ENCODE measurements around the gene CCNA1. TPM values are rescaled to one million over a fixed set of nuclear protein-coding genes. Genes with fewer than 3 reads are reported as not detected.
A peak's percentile ranks its signal among the peaks of the same experiment; 100 is the strongest.

CCNA1 gene
- not detected for total RNA-seq
- long read RNA-seq, result 0 reads

- no peak for DNase-seq
- intact Hi-C loops (cut with micrococcal nuclease), result no loop called here
- peak; percentile 78 for ATAC-seq
Measured at GRCh38 chr13:36432106-36432544, at the start of gene CCNA1. Gene CCNA1, plus strand, starts transcription at chr13:36432495. Its CDS starts 562 bp downstream, at chr13:36433057.

- DNase-seq, result no peak
- intact Hi-C loops (cut with micrococcal nuclease), result no loop called here
- no peak for ATAC-seq
Measured at GRCh38 chr13:36385489-36385888, 46.8 kb upstream of the CCNA1 start.

- DNase-seq (no peak), ATAC-seq (peak; percentile 71)
- intact Hi-C loops (cut with micrococcal nuclease), result no loop called here
Measured at GRCh38 chr13:36395280-36395679, 37.0 kb upstream of the CCNA1 start.

- DNase-seq, result no peak
- intact Hi-C loops (cut with micrococcal nuclease), result no loop called here
- ATAC-seq, result no peak
Measured at GRCh38 chr13:36405151-36405550, 27.1 kb upstream of the CCNA1 start.

- DNase-seq (no peak), ATAC-seq (peak; percentile 56)
- intact Hi-C loops (cut with micrococcal nuclease), result no loop called here
Measured at GRCh38 chr13:36412736-36413135, 19.6 kb upstream of the CCNA1 start.

GRCh38 chr13:36413161-36413560 is 19.1 kb upstream of the CCNA1 start:
- intact Hi-C loops (cut with micrococcal nuclease), result no loop called here
- no peak for ATAC-seq
- no peak for DNase-seq

- DNase-seq (no peak), ATAC-seq (no peak)
- intact Hi-C loops (cut with micrococcal nuclease), result no loop called here
Measured at GRCh38 chr13:36414461-36414860, 17.8 kb upstream of the CCNA1 start.

- no peak for ATAC-seq
- intact Hi-C loops (cut with micrococcal nuclease), result no loop called here
- no peak for DNase-seq
Measured at GRCh38 chr13:36417331-36417730, 15.0 kb upstream of the CCNA1 start.

- DNase-seq, result no peak
- intact Hi-C loops (cut with micrococcal nuclease), result no loop called here
- ATAC-seq, result no peak
Measured at GRCh38 chr13:36418022-36418805, 14.1 kb upstream of the CCNA1 start.

GRCh38 chr13:36420437-36420891 is 11.8 kb upstream of the CCNA1 start:
- DNase-seq, result peak; percentile 47
- intact Hi-C loops (cut with micrococcal nuclease), result loop anchor here (10.0 kb wide), 1 partner anchor 554 kb away; no protein-coding TSS in a partner anchor
- peak; percentile 71 for ATAC-seq

- DNase-seq (no peak), ATAC-seq (no peak)
- intact Hi-C loops (cut with micrococcal nuclease), result loop anchor here (10.0 kb wide), 1 partner anchor 553 kb away; no protein-coding TSS in a partner anchor
Measured at GRCh38 chr13:36421447-36421846, 10.8 kb upstream of the CCNA1 start.

- ATAC-seq (no peak), DNase-seq (no peak)
- intact Hi-C loops (cut with micrococcal nuclease), result loop anchor here (10.0 kb wide), 1 partner anchor 547 kb away; no protein-coding TSS in a partner anchor
Measured at GRCh38 chr13:36428086-36428485, 4.2 kb upstream of the CCNA1 start.

- intact Hi-C loops (cut with micrococcal nuclease), result no loop called here
- peak; percentile 50 for ATAC-seq
- DNase-seq, result no peak
Measured at GRCh38 chr13:36430247-36431203, 1.8 kb upstream of the CCNA1 start.

GRCh38 chr13:36431204-36432105 is 840 bp upstream of the CCNA1 start:
- peak; percentile 72 for ATAC-seq
- intact Hi-C loops (cut with micrococcal nuclease), result no loop called here
- peak; percentile 38 for DNase-seq

GRCh38 chr13:36436811-36437210 is 4.5 kb downstream of the CCNA1 start:
- intact Hi-C loops (cut with micrococcal nuclease), result no loop called here
- ATAC-seq (no peak), DNase-seq (no peak)

- DNase-seq (no peak), ATAC-seq (no peak)
- intact Hi-C loops (cut with micrococcal nuclease), result no loop called here
Measured at GRCh38 chr13:36438594-36439483, 6.5 kb downstream of the CCNA1 start.

- intact Hi-C loops (cut with micrococcal nuclease), result no loop called here
- no peak for DNase-seq
- no peak for ATAC-seq
Measured at GRCh38 chr13:36445278-36445677, 13.0 kb downstream of the CCNA1 start.

- ATAC-seq, result no peak
- intact Hi-C loops (cut with micrococcal nuclease), result no loop called here
Measured at GRCh38 chr13:36445891-36446351, 13.6 kb downstream of the CCNA1 start.

More at GRCh38 chr13:36445891-36446351, 13.6 kb downstream of the CCNA1 start:
- DNase-seq, result no peak

Measured in left ventricle myocardium superior (tissue), 1 donor.